HUDEP-2 (cell line): ENCODE data around the gene GRM1.
A peak's percentile ranks its signal among the peaks of the same experiment; 100 is the strongest.

ENCODE experiments used
- DNase-seq, 76 experiments: peaks; one replicate each; lab custom pipeline; 2025; ENCODE audit not compliant: unreplicated experiment in 76 of 76; lab: John Stamatoyannopoulos, UW

GRM1 gene

GRCh38 chr6:146028851-146029572 lies at the start of gene GRM1:
TSS of gene GRM1 (plus strand) at chr6:146029062. CDS start at chr6:146029518, 456 bp downstream.
- no peak for DNase-seq

GRCh38 chr6:146009338-146009737 lies 19.5 kb upstream of the GRM1 start:
- no peak for DNase-seq

- DNase-seq = no peak
These were observed 14.6 kb upstream of the GRM1 start for GRCh38 chr6:146014233-146014632.

- no peak for DNase-seq
These were observed 11.2 kb upstream of the GRM1 start for GRCh38 chr6:146017672-146018071.

GRCh38 chr6:146026873-146027272 lies 2.0 kb upstream of the GRM1 start:
- DNase-seq = no peak

GRCh38 chr6:146027586-146028251 lies 1.1 kb upstream of the GRM1 start:
- peak in 1 of 76 experiments; percentile 0 for DNase-seq

GRCh38 chr6:146028252-146028795 lies 538 bp upstream of the GRM1 start:
- peak in 57 of 76 experiments; percentile 5 to 75 (median 45) for DNase-seq

GRCh38 chr6:146029573-146030184 lies 817 bp downstream of the GRM1 start:
- DNase-seq = no peak

GRCh38 chr6:146032387-146032786 lies 3.5 kb downstream of the GRM1 start:
- no peak for DNase-seq

- DNase-seq = no peak
These were observed 11.5 kb downstream of the GRM1 start for GRCh38 chr6:146040360-146040759.

- DNase-seq = peak in 17 of 76 experiments; percentile 3 to 36 (median 16)
These were observed 12.4 kb downstream of the GRM1 start for GRCh38 chr6:146041282-146041681.

GRCh38 chr6:146047371-146047770 lies 18.5 kb downstream of the GRM1 start:
- DNase-seq = no peak

GRCh38 chr6:146050168-146050567 lies 21.3 kb downstream of the GRM1 start:
- DNase-seq = no peak

- no peak for DNase-seq
These were observed 27.6 kb downstream of the GRM1 start for GRCh38 chr6:146056506-146056905.

- no peak for DNase-seq
These were observed 36.8 kb downstream of the GRM1 start for GRCh38 chr6:146065690-146066089.

- DNase-seq = no peak
These were observed 37.6 kb downstream of the GRM1 start for GRCh38 chr6:146066506-146066905.

GRCh38 chr6:146071781-146072180 lies 42.9 kb downstream of the GRM1 start:
- DNase-seq = no peak

GRCh38 chr6:146077992-146078391 lies 49.1 kb downstream of the GRM1 start:
- DNase-seq = no peak

- no peak for DNase-seq
These were observed 58.5 kb downstream of the GRM1 start for GRCh38 chr6:146087386-146087785.

- no peak for DNase-seq
These were observed 61.6 kb downstream of the GRM1 start for GRCh38 chr6:146090474-146090873.

GRCh38 chr6:146092961-146093686 lies 64.3 kb downstream of the GRM1 start:
- no peak for DNase-seq
